CD4-positive, alpha-beta T cell treated with Interleukin-17A for 4 hours (primary cell): ENCODE results near the gene MPL.
"Not testable (repeated sequence)": the region's sequence is repeated elsewhere in the genome, so short reads cannot be mapped to it uniquely, and the experiment has no call there.

Experiments
- DNase-seq: peaks from one replicate; pipeline ENCODE4 v3.0.0-alpha.2; 2020; ENCODE audit warnings: mixed read lengths

MPL gene

GRCh38 chr1:43358121-43358745, 20.6 kb downstream of the MPL start:
- peak; percentile 32 for DNase-seq

GRCh38 chr1:43358746-43359693, 21.4 kb downstream of the MPL start, which contains the start of gene CDC20:
CDC20 (plus strand) TSS chr1:43358981; CDS start chr1:43359216, 235 bp downstream.
- DNase-seq = peak; percentile 98

DNA sequence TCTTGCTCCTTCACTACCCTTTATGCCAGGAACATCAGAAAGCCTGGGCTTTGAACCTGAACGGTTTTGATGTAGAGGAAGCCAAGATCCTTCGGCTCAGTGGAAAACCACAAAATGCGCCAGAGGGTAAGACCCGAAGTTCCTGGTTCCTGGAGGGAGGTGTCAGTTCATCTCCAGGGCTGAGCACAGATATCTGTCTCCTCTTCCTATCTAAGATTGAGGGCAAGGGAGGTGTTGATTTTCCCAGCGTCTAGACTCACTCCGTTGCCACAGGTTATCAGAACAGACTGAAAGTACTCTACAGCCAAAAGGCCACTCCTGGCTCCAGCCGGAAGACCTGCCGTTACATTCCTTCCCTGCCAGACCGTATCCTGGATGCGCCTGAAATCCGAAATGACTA, 22.1 kb downstream of the MPL start:
- no peak for DNase-seq

GRCh38 chr1:43360616-43361015, 23.0 kb downstream of the MPL start:
- DNase-seq = no peak

DNA sequence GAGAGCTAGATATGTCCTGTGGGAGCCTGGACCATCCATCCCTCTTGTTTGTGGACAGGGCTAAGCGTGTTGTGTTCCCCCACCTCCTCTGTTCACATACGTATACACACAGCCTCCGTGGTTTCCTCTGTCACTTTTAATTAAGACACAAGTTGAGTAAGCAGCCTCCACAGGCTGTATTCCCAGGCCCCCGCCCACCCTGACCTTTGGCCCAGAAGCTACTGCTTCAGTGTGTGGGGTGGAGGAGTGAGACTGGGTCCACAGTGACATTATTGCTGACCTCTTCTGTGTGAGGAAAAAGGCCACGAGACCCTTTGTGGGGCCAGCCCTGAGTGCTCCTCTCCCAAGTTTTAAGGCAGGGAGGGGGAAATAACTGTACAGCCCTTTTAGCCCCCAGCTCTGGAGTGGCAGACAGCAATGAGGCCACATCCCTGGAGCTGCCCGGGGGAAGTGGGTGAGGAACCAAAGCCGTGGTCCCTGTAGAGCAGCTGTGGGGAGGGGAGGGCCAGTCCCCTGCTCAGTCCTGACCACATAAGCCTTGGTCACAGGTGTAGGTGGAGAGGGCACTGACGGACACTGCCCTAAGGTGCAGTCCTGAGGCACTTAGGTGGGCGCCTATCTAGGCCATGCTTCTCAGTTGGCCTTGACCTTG, 25.8 kb downstream of the MPL start:
- no peak for DNase-seq

GRCh38 chr1:43363935-43364525, 26.4 kb downstream of the MPL start:
- DNase-seq = no peak

- no peak for DNase-seq
These were observed 28.1 kb downstream of the MPL start for GRCh38 chr1:43365678-43366077.

DNA sequence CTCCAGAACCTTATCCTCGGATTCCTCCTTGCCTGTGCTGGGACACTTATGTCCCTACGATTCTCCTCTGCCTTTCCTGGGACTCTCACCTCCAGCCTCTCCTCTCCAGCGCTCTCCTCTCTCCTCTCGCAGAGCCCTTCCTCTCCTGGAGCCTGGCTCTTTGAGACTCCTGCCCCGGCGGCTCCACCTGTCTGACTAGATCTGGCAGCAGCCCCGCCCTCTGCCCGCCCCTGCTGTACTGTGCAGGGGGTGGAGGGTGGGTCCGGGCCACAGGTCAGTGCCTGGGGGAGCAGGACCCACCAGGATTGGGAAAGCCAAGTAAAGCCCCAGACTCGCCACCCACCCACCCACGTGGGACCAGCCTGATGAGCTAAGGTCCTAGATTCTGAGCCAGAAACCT, 28.6 kb downstream of the MPL start:
- peak; percentile 6 for DNase-seq

DNA sequence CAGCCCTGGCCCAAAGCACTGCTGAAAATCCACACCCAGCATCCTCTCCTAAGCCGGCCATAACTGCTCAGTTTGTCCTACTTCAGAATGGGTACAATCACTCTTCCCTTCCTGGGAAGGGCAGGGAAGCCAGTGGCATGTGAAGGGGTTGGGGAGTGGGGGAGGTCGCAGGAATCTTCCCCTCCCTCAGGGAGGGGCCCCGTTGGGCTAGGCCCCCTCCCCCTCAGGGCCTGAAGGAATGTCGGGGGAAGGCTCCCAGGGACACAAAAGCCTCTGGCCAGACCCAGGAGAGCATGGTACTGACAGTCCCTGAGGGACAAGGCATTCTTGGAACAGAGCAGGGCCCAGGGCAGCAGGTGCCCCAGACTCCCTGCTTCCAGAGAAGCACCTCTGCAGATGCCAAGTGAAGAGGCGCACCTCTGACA, 29.0 kb downstream of the MPL start:
- DNase-seq = no peak

GRCh38 chr1:43367026-43367903, 29.6 kb downstream of the MPL start:
- DNase-seq = peak; percentile 32

GRCh38 chr1:43367904-43368645, 30.5 kb downstream of the MPL start, which contains the start of gene ELOVL1:
ELOVL1 (minus strand) TSS chr1:43368011; CDS start chr1:43365609, 2,402 bp downstream.
- DNase-seq = peak; percentile 94

GRCh38 chr1:43368646-43369020, 31.0 kb downstream of the MPL start:
- DNase-seq = peak; percentile 9

- not testable (repeated sequence) for DNase-seq
These were observed 32.2 kb downstream of the MPL start for GRCh38 chr1:43369779-43370178.

DNA sequence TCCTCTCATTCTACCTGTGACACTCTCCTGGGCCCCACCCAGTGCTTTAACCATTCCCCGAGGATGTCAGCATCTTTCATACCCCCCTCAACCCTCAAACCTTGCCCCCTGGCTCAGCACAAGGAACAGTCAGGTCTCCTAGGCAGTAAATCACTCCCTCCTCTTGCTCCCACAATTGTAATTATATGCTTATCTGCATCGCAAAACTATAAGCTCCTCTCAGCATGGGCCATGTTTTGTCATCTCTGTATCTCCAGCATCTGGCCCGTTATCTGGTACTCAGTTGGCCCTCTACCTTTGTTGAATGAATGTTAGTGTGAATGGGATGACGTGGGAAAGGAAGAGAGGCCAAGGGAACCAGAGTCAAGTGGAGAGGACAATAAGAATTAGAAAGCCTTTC, 32.9 kb downstream of the MPL start:
- no peak for DNase-seq

- DNase-seq = no peak
These were observed 34.6 kb downstream of the MPL start for GRCh38 chr1:43372172-43372571.

- DNase-seq = no peak
These were observed 35.7 kb downstream of the MPL start for GRCh38 chr1:43373066-43373940.

- DNase-seq = no peak
These were observed 39.2 kb downstream of the MPL start for GRCh38 chr1:43376723-43377235.

- DNase-seq = no peak
These were observed 40.2 kb downstream of the MPL start for GRCh38 chr1:43377831-43378230.

DNA sequence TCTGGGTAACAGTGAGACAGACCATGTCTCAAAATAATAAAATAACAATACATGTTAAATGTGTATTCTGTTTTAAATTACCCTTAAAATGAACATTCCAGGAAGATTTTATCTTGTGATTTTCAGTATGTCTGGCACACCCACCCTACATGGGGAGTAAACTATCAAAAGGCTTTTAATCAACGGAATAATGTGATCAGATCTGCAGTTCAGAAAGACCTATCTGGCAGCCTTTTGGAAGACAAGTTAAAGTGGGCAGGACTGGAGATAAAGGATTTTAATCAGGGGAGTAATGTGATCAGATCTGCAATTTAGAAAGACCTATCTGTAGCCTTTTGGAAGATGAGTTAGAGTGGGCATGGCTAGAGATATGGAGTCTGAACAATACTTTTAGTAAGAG, 41.9 kb downstream of the MPL start:
- no peak for DNase-seq

DNA sequence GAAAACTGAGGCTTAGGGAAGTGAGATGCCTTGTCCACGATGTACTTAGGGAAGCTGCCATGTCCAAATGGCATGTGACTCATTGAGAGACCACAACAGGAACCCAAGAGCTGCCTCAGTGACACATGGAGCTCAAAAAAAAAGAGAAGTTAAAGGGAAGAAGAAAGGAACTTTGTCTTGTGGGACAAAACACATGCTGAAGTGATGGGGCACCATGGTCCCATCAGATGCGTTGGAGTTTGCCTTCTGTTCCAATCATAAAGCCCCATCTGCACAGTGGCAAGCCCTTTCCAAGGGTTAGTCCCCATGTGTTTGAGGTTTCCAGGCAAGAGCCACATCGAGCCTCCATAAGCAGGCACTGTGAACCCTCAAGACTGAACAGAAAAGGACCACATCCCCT, 44.0 kb downstream of the MPL start:
- no peak for DNase-seq
